Measurements from ENCODE around the gene ATG9B.
A peak's percentile ranks its signal among the peaks of the same experiment; 100 is the strongest.

ATG9B gene

DNA sequence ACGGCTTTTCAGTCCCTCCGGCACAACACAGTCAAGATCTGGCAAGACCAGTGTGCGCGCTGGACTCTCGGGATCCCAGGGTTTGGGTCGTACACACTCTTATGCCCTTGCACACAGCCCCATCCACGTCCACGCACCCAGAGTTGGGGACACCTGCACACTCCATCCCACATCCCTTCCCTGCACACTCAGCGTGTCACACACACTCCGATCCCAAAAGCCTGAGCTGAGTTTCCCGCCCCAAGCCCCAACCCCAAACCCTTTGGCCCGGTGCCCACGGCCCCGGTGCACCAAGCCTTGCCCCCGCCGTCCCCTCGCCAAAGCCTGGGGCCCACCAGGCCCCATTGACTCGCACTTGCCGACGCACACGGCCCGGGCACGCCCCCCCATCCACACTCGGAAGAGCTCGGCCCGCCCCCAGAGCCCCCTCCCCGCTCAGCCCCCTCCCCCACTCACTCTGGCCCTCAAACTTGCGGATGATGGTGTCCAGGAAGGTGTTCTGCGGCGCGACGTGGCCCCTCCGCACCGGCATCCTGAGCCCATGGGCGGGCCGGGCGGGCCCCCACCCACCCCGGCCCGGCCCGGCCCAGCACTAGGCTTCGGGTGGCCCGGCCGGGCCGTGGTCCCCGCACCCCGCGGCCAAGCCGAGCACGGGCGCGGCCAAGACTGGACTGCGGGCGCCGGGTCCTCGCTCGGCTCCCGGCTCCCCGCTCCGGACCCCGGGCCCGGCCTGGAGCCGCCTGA, 46.7 kb downstream of the ATG9B start:
- DNase-seq: no peak

DNA sequence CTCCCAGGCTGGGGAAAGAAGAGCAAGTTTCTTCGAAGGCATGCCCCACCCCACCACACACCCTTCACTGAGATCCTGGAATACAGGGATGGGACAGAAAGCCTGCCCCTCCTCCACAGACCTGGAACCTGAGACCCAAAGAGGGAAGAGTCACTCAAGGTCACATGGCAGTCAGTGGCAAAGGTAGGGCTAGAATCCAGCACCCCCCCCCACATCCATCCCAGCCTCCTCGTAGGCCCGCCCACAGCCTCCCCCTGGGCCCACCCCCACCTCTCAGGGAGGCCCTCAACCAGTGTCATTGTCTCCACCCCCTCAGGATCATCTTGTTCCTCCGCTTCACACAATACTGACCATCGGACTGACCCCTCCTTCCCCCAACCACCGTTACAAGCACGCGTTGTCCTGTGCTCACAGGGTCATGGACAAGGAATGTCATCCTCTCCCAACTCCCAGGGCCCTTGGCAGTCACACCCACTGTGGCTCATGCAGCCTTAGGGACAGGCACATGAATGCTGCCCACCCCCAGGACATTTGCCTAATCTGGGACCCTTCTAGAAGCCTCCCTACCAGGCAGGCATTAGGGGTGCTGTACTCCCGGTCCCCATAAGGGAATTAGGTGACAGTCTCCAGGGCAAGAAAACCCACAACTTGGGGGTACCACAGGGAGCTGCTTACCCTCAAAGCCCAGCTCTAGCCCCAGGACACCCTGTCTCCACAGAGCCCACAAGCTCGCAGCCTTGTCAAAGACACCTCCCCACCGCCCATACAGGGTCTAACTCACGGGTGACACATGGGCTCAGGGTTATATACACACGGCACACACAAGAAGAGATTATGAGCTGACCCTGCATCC, 47.5 kb downstream of the ATG9B start:
- DNase-seq: no peak

DNA sequence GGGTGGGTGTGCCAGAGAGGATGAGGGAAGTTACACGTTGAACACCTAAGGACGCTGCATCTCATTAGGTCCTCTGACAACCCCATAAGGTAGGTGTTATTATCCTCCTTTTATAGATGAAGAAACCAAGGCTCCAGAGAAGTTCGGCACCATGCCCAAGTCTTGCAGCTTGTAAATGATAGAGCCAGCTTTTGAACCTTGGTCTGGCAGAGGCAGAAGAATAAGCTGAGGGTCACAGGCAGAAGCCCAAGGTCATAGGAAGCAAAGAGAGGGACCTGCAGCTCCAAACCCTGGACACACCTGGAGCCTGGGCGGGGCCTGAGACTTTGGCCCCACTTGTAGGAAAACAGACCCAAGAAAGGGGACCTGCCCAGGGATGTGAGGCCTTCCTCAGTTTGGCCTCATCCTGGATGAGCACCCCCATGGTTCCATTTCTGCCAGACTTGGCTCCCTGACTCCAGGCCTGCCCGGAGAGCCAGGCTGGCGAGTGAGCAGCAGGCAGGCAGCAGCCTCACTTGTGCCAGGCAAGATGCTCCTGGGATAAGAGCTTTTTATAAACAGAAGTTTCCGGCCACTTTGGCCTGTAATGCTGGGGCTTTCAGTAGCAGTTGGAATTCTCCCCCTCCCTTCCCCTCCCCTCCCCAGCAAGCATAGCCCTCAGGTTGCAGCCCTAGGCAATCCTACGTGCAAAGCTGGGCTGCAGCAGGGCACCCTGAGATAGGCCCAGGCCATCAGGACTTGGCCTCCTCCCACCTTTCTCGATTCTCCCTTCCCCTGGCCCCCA, 48.6 kb downstream of the ATG9B start:
- DNase-seq: no peak

DNA sequence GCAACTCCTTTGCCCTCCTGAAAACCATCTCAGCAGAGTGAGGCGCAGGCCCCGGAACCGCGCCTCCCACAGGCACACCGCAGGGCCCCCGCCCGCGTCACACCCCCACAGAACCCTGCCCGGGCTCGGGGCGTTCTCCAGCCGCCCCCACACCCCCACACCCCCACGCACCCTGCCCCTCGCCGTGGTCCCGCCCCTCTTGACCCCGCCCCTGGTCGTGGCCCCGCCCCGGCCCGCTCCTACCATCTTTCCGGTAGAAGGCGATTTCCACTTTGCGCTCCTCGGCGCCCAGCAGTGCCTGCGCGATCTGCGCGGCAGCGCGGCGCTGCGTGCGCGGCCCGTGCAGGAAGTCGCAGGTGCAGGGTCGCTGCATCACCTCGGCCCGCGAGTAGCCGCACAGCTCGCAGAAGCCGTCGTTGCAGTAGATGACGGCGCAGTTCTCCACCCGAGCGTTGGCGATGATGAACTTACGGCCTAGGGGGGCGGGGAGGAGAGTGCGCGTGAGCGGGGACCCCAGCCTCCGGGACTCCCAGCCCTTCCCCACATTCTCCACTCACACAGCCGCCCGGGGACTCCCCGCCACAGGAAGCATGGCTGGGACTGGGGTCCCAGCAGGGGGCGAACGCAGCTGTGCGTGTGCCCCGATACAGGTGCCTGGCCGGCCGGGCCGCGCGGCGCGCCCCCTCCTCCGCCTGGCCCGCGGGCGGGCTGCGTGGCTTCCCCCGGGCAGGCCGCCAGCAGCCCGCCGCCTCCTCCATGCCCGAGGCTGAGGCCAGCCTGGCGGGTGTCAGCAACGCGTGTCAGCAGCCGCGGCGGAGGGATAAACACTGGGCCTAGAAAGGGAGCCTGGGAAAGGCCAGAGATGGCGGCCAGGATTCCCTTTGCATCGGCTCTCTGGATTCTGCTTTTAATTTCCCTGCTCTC, 49.6 kb downstream of the ATG9B start:
- peak; percentile 74 for DNase-seq

DNA sequence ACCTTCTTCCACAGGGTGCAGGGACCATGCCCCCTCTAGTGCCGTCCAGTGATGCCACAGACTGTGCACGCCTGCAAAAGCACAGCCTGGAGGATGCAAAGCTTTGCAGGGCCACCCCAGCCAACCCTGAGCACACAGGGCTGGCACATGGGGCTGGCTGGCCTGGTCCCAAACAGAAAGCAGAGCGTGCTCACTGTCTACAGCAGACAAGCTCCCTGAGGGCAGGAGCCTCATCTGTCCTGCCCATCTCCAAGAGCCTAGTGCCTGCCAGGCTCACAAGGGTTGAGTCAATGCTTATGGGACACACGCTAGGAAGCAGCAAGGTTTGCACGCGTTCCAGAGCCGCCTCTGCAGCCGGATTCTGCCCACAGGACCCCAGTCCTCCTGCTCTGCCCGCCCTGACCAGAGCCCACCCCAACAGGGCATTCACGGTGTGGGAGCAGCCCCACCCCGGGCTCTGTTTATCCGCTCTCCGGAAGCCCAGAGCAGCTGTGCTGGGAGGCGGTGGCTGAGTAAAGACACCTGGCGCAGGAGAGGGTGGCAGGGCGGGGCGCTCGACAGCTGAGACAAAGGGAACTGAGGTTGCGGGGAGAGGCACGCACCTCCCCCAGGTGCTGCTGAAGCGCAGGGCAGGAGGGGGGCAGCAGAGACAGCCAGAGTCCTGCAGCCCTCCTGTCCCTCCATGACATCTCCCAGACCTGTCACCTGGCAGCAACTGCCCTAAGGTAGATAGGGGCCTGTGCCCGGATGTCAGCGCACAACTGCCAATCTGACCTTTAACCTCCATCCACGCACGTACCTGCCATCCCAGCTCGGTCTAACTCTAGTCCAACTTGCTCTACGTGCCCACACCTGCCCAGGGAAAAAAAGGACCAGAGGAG, 50.5 kb downstream of the ATG9B start:
- peak; percentile 72 for DNase-seq

DNA sequence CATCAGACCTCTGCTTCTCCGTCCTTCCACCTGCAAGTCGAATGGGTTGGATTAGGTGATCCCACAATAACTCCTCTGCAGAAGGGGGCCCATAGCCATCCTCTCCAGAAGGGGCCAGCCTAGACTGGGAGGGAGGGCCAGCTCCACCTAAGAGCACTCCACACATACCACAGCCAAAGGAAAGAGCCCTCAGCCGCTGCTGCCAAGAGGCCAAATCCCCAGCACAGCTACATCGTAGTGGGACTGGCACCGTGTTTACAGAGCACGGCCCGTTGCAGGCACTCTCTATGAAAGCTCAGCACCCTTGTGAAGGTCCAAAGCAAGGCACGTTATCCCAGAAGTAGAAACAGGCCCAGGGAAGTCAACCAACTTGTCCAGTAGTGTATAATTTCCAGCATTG, 51.6 kb downstream of the ATG9B start:
- DNase-seq: no peak

DNA sequence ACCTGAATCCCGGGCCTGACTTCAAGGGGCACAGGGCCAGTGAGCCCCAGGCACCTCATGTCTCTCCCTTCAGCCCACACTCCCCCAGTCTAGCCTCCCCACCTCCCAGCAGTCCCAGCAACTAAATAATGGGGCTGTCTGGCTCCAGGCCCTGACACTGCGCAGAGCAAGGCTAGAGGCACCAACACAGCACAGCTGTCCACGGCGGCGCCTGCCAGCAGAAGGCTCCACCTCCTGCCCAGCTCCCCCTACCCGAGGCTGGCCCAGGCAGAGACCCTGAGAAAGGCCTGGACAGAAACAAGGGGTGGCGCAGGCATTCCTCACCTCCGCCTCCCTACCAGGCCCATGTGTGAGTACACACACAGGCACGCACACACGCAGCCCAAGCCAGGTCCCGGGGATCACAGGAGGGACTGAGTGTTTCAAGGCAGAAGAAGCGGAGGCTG, 52.2 kb downstream of the ATG9B start:
- DNase-seq: peak; percentile 44

DNA sequence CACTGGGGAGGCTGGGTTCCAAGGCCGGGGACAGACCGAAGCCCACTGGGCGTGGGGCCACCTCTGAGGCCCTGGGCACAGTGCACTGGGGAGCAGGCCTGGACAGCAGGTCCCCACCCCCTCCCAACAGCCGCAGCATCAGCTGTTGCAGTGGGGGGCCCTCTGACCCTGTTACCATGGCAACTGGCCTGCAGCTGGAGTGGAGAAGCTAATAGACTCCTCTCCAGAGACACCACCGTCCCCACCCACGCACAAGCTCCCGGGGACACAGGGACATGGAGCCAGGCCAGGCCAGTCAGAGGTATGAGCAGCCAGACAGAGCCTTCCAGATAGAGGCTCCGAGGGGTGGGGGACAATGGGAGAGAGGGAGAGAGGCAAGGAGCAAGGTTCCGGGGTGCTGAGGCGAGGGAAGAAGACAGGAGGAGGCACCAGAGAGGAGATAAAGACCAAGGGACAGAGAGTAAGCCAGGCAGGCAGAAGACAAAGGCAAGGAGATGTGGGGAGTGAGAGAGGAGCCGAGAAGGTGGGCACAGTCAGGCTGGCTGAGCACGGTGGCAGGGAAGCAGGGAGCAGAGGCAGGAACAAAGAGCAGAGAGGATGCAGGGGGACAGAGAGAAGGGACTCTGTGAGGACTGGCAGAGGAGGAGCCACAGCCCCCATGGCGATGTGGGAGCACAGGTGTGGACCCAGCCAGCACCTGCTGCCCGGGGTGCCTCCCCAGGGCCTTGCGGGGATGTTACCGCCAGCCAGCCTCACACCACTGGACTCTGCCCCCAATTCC, 52.9 kb downstream of the ATG9B start:
- DNase-seq: no peak

DNA sequence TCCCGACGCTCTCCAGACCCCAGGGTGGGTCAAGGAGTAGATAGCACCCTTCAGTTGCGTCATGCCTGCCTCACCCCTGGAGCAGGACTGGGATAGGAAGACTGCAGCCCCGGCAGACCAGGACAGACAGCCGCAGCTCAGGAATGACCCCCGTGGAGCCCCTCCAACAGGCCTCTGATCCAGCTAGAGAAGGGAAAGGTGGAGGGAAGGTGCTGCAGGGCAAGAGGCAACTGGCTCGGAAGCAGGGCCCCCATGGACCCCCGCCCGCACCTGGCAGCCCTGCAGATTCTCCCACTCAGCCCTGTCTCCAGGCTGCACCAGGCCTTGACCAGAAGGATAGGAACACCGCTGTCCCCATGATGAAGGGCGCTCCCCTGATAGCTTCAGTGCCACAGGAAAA, 53.9 kb downstream of the ATG9B start:
- DNase-seq: no peak

DNA sequence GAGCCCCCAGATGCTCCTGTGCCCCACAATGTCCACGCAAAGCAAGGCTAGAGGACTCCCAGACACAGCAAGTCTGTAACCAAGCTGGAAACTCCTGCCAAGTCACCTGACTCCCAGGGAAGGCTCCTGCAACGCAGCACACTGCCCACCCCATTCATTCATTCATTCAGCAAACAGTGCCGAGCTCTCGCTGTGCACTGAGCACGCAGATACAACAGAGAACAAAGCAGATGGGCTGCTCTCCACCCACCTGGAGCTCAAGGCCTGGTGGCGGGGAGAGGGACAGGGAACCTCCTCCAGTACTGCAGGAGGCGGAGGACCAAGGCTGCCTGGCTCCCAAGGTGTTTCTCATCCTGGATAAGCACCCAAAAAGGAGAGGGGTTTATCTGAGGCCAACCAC, 54.8 kb downstream of the ATG9B start:
- DNase-seq: no peak

DNA sequence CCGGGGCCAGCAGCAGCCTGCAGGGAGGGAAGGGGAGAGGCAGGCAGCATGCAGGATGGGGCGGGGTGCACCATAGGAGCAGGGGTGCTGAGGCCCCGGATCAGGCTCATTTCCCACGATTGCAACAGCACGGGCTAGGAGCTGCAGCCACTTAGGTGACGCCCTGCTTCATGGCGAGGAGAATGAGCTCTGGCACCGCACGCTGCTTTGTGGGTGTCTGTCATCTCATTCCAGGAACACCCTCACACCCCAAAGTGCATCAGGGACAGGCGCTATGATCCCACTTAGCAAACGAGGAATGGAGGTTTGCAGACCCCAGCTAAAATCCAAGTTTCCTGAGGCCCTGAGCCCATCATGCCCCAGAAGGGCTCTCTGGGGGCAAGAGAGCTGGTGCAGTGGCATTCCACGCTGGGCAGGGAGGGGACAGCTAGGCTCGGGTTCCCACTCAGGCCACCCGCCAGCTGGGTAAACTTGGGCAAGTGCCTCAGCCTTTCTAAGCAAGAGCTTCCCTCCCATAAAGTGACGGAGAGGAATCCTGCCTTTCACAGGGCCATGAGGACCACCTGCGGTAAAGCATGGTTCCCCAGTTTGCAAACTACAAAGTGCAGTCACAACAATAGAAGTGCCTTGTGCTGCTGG, 55.4 kb downstream of the ATG9B start:
- DNase-seq: peak; percentile 44

DNA sequence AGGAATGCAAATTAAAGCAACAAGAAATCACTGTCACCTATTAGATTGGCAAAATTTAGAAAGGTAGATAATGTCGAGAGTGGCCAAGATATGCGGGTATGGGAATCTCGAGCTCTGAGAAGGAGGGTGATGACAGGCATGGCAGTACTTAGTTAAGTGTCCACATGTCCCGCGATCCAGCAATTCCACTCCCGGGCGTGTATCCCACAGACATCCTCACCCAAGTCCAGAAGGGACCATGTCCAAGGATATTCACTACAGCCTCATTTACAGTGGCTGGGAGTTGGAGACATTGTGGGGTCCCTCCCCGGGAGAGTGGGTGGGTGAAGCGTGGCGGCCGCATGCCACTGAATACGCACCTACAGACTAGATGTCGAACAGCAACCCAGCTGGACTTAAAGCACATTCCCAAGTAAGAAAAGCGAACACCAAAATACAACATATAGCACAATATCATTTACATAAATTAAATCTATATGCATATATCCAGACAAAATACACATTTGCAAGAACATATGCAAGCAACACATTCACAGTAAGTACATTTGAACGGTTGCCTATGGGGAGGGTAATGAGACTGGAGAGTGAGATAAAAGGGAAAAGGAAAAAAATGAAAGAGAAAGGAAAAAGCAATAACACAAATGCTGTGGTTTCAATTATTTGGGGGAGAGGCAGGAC, 56.1 kb downstream of the ATG9B start:
- DNase-seq: no peak

DNA sequence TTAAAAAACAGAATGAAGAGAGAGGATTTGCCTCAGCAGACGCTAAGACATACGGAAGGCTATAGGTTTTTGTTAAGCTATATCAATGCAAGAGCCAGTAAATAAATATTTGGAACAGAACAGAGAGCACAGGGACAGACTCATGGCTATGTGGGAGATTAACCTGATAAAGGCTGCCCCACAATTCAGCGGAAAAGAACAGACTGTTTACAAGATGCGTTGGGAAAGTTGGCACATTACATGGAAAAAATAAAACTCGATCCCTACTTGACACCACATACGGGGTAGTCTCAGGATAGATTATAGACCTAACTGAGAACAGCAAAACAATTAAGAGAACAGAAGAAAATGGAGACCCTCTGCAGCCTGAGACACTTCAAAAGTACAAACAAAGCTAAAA, 56.9 kb downstream of the ATG9B start:
- no peak for DNase-seq

DNA sequence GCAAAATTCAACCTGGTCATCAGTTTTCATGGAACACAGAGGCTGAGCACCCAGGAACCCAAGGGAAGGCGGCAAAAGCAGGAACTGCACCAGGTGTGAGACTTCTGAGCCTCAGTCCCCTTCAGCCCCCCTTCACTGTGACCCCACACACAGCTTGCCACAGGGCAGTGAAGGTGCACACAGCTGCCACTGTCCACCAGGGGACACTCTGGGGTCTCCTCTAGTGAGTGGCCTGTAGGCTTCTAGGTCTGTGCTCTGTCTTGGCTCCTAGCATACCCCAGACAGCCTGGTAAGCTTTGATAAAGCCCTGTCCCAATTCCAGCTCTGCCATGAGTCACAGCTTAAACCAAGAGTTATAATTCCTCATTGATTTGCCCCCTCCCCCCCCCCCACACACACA, 58.3 kb downstream of the ATG9B start:
- DNase-seq: no peak

DNA sequence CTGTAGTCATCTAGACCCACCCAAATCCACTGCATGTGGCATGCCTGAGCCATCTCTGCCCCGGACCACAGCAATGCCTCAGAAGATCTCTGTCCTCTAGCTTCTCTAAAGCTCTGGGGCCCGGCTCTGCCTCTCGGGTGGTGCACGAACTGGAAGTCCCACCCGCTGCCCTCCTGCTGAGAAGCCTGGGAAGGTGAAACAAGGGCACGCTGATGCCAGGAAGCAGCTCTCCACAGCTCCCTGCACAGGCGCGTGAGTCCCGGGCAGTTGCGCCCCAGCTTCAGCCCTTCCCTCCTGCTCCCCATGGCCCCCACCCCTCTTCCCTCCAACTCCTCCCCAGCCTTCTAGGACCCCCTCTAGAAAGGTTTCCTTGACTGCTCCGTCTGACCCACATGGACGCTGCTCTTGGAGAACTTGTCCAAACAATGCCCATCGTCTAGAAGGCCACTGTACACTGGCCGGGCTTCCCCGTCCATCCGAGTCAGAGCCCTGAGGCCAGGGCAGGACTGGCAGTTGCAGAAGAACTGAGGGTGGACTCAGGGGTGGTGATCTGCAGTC, 58.9 kb downstream of the ATG9B start:
- DNase-seq: no peak
